ENCODE results near the gene TRIP13.
"Not testable (repeated sequence)": the region's sequence is repeated elsewhere in the genome, so short reads cannot be mapped to it uniquely, and the experiment has no call there.

The TRIP13 gene

GRCh38 chr5:900781-901180 lies 8.1 kb downstream of the TRIP13 start:
- no peak for DNase-seq

GRCh38 chr5:902129-902916 lies 9.6 kb downstream of the TRIP13 start:
- DNase-seq: no peak

- no peak for DNase-seq
Measured at GRCh38 chr5:903756-904096, 11.0 kb downstream of the TRIP13 start.

- no peak for DNase-seq
Measured at GRCh38 chr5:905139-905642, 12.5 kb downstream of the TRIP13 start.

- no peak for DNase-seq
Measured at GRCh38 chr5:907366-907910, 14.8 kb downstream of the TRIP13 start.

- no peak for DNase-seq
Measured at GRCh38 chr5:908172-908571, 15.5 kb downstream of the TRIP13 start.

- no peak for DNase-seq
Measured at GRCh38 chr5:909086-909485, 16.4 kb downstream of the TRIP13 start.

GRCh38 chr5:909994-910768 lies 17.5 kb downstream of the TRIP13 start:
- DNase-seq: no peak

GRCh38 chr5:910769-911160 lies 18.1 kb downstream of the TRIP13 start:
- no peak for DNase-seq

- peak; percentile 90 for DNase-seq
Measured at GRCh38 chr5:911601-912000, 18.9 kb downstream of the TRIP13 start.

- DNase-seq: peak; percentile 97
Measured at GRCh38 chr5:912280-913091, 19.8 kb downstream of the TRIP13 start.

GRCh38 chr5:914174-914573 lies 21.5 kb downstream of the TRIP13 start:
- DNase-seq: no peak

GRCh38 chr5:914612-915011 lies 21.9 kb downstream of the TRIP13 start:
- no peak for DNase-seq

- not testable (repeated sequence) for DNase-seq
Measured at GRCh38 chr5:915346-915745, 22.7 kb downstream of the TRIP13 start.

- DNase-seq: no peak
Measured at GRCh38 chr5:915946-916345, 23.3 kb downstream of the TRIP13 start.

GRCh38 chr5:916441-917293 lies 24.0 kb downstream of the TRIP13 start:
- DNase-seq: no peak

GRCh38 chr5:918717-919116 lies 26.0 kb downstream of the TRIP13 start:
- DNase-seq: not testable (repeated sequence)

GRCh38 chr5:919356-920000 lies 26.8 kb downstream of the TRIP13 start:
- DNase-seq: no peak

GRCh38 chr5:920321-920720 lies 27.6 kb downstream of the TRIP13 start:
- no peak for DNase-seq

GRCh38 chr5:921456-922435 lies 29.1 kb downstream of the TRIP13 start:
- DNase-seq: no peak

All from EL (cell line).